Neutrophil (primary cell): Measurements from ENCODE around the gene SOX12.

Experiments used
- H3K27ac ChIP-seq: fragments of 200-600 bp; sonication (generic); 2 replicates; pipeline ENCODE4 v1.5.1; 2016; ENCODE audit warnings: mild to moderate bottlenecking, moderate library complexity
- H3K27me3 ChIP-seq: fragments of 200-600 bp; sonication (generic); 2 replicates; pipeline ENCODE4 v1.6.0; 2016; ENCODE audit warnings: mild to moderate bottlenecking
- H3K36me3 ChIP-seq: fragments of 200-600 bp; sonication (generic); 2 replicates; pipeline ENCODE4 v1.5.1; 2017
- H3K4me1 ChIP-seq, 2 experiments: fragments of 200-600 bp in 1 of 2; sonication (generic) in 1 of 2; 1 replicate in 1 of 2; 2 replicates in 1 of 2; pipeline versions ENCODE4 v1.5.1 to v1.6.1; 2013 to 2016; ENCODE audit warnings: low read depth in 1 of 2, low read length in 1 of 2, mild to moderate bottlenecking in 1 of 2, moderate library complexity in 1 of 2; ENCODE audit not compliant: control insufficient read depth in 1 of 2, insufficient read depth in 1 of 2
- H3K4me3 ChIP-seq, 2 experiments: fragments of 200-600 bp in 1 of 2; sonication (generic) in 1 of 2; 1 replicate in 1 of 2; 2 replicates in 1 of 2; pipeline ENCODE4 v1.5.1; 2013 to 2016; ENCODE audit warnings: low read depth in 1 of 2, low read length in 1 of 2, mild to moderate bottlenecking in 1 of 2, moderate library complexity in 1 of 2
- H3K9me3 ChIP-seq: fragments of 200-600 bp; sonication (generic); 2 replicates; pipeline ENCODE4 v1.5.1; 2016
- TF ChIP-seq, protein P1 (sequence below): fragments of 200-600 bp; sonication (generic); IDR thresholded peaks from 2 replicates; pipeline ENCODE4 v1.5.1; 2016; ENCODE audit warnings: antibody characterized with exemption

SOX12 gene

DNA sequence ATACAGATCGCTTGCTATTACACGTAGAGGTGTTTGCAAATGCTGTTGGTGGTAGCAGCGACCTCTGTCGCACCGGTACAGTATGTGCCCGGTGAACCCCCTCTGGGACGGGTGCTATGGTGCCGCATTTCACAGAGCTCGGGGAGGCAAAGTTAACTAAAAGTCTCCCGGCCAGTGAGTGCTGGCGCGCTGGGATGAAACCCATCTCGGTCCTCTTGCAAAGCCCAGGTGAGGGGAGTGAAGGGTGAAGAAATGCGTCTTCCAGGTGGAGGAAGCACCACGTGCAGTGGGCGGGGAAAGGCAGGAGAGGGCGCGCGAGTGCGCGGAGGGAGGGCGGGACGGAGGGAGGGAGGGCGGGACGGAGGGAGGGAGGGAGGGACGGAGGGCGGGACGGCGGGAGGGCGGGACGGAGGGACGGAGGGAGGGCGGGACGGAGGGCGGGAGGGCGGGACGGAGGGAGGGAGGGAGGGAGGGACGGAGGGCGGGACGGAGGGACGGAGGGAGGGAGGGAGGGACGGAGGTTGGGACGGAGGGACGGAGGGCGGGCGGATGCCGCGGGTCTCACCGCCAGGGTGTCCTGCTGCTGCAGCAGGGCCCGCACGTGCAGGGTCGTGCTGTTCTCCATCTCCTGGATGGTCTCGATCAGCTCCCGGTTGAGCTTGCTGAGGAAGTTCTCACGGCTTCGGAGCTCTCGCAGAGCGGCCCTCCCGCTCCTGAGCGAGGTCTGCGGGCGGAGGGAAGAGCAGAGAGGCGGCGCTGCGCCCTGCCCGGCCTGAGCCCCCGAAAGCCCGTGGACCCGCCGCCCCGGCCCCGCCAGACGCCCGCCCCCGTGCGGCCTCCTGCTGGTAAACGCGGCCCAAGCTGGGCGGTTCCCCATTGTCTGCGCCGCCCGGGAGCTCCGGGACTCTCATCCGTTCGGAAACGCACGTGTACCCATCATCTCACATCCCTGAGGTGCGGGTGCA lies 46.5 kb upstream of the SOX12 start:
- no peaks in the 10 kb centered on the region for H3K9me3 ChIP-seq
- TF ChIP-seq, protein P1, sequence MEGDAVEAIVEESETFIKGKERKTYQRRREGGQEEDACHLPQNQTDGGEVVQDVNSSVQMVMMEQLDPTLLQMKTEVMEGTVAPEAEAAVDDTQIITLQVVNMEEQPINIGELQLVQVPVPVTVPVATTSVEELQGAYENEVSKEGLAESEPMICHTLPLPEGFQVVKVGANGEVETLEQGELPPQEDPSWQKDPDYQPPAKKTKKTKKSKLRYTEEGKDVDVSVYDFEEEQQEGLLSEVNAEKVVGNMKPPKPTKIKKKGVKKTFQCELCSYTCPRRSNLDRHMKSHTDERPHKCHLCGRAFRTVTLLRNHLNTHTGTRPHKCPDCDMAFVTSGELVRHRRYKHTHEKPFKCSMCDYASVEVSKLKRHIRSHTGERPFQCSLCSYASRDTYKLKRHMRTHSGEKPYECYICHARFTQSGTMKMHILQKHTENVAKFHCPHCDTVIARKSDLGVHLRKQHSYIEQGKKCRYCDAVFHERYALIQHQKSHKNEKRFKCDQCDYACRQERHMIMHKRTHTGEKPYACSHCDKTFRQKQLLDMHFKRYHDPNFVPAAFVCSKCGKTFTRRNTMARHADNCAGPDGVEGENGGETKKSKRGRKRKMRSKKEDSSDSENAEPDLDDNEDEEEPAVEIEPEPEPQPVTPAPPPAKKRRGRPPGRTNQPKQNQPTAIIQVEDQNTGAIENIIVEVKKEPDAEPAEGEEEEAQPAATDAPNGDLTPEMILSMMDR, result no peak
- no peak overlapping the region for H3K27ac ChIP-seq
- H3K27me3 ChIP-seq, result no peaks in the 10 kb centered on the region
- H3K36me3 ChIP-seq, result peaks cover 6% of the 10 kb centered on the region
- no peaks in the 10 kb centered on the region for H3K4me1 ChIP-seq
- no peak overlapping the region for H3K4me3 ChIP-seq

DNA sequence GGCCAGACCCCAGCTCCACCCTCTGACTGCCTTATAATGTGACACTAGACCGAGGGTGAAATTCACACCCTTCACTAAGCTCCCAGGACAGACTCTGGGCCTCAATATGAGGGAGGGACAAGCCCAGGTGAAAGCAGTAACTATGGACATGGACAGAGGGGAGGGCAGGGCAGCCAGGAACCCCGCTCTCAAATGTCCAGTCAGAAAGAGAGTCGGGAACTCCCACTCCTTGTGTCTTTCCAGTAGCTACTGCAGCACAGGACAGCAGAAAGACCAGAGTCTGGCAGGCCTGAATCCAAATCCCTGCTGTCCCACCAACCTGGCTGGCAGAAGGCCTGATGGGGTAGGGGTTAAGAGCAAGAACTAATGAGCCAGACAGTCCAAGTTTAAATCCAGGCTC lies 41.2 kb upstream of the SOX12 start:
- no peak overlapping the region for H3K27ac ChIP-seq
- no peak overlapping the region for H3K4me3 ChIP-seq
- H3K27me3 ChIP-seq, result no peaks in the 10 kb centered on the region
- H3K9me3 ChIP-seq, result no peaks in the 10 kb centered on the region
- H3K36me3 ChIP-seq, result no peaks in the 10 kb centered on the region
- no peaks in the 10 kb centered on the region for H3K4me1 ChIP-seq
- TF ChIP-seq, protein P1, result no peak

DNA sequence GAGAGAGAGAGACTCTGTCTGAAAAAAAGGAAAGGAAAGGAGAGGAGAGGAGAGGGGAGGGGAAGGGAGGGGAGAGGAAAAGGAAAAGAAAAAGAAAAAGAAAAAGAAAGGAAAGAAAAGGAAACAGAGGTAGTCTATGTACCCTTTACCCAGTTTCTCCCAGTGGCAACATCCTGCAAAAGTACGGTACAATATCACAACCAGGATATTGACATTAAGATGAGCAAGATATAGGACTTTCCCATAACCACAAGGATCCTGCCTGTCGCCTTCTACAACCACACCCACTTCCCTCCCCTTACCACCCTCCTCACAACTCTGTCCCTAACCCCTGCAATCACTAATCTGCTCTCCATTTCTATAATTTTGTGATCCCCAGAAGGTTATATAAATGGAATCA lies 38.8 kb upstream of the SOX12 start:
- Histone ChIP-seq H3K4me3 (no peak overlapping the region), H3K27me3 (no peaks in the 10 kb centered on the region), H3K9me3 (no peaks in the 10 kb centered on the region), H3K27ac (no peak overlapping the region), H3K36me3 (no peaks in the 10 kb centered on the region), H3K4me1 (peaks cover 10 to 14% of the 10 kb centered on the region in 2 experiments)
- TF ChIP-seq, protein P1, result no peak

DNA sequence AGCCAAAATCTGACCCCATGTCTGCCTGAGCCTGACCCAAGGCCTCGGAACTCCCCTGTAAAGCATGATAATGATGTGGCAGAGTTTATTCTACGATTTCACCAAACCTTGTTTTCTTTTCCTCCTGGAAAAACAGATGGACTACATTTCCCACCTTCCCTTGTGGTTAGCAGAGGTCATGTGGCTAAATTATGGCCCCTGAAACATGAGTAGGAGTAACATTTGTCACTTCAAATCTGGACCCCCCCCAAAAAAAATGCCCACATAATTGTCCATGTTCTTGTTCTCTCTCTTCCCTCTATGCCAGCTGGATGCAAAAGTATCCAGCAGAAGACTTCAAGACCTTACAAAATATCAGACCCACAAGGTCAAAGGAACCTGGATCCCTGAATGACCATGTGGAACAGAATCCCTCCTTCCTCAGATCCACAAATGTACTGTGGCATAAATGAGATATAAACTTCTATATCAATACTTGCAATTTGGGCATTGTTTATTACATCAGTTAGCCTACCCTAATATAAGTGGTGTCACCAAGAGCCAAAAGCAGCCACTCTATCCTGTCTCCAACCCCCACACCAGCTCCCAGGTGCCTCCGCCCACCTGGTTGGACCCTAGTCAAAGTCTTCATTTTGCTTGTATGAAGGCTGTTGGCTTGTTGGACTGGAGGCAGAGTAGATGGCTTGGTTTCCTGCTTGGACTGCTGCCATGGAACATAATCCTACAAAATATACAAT lies 36.2 kb upstream of the SOX12 start:
- no peaks in the 10 kb centered on the region for H3K27me3 ChIP-seq
- no peaks in the 10 kb centered on the region for H3K9me3 ChIP-seq
- H3K36me3 ChIP-seq, result no peaks in the 10 kb centered on the region
- TF ChIP-seq, protein P1, result no peak
- no peak overlapping the region for H3K27ac ChIP-seq
- peaks cover 34 to 35% of the 10 kb centered on the region in 2 experiments for H3K4me1 ChIP-seq
- no peak overlapping the region for H3K4me3 ChIP-seq

DNA sequence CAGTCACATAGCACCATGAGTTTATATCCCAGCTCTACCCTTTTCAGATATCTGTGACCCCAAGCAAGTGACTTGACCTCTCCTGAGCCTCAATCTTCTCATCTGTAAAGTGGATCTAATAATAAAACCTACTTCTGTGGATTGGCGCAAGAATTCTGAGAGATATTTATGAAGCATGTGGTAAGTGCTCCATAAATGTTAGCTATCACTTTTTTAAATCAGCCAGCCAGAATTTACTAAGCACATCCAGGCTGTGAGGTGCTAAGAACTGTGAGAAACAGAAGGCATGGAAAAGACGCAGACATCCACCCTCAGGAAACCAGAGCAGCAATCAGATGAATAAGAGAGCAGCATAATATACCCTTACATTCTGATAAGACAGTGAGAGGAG lies 35.7 kb upstream of the SOX12 start:
- Histone ChIP-seq H3K9me3 (no peaks in the 10 kb centered on the region), H3K27ac (peak overlapping the region; percentile 11), H3K36me3 (no peaks in the 10 kb centered on the region), H3K27me3 (no peaks in the 10 kb centered on the region), H3K4me3 (peak overlapping the region; percentile 64 to 66), H3K4me1 (peaks cover 34 to 35% of the 10 kb centered on the region in 2 experiments)
- TF ChIP-seq, protein P1, result no peak
